ENCODE results near the gene TAX1BP3. TPM values are rescaled to one million over a fixed set of nuclear protein-coding genes. Genes with fewer than 3 reads are reported as not detected.

Gene TAX1BP3
- total and polyA plus RNA-seq, 9 of the 15 experiments (the other 6 are each of a cell fraction or from before 2014, with no cell fraction given): 0.99 to 14.5 (median 6.2) TPM

GRCh38 chr17:3667366-3668278, 756 bp downstream of the TAX1BP3 start (continued):
- no peak for TF ChIP-seq POLR2H (tag; IDR thresholded peaks at IDR 0.05; ENCODE audit: low read depth)
- TF ChIP-seq, protein P1, sequence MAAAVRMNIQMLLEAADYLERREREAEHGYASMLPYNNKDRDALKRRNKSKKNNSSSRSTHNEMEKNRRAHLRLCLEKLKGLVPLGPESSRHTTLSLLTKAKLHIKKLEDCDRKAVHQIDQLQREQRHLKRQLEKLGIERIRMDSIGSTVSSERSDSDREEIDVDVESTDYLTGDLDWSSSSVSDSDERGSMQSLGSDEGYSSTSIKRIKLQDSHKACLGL (CRISPR knock-in tag; IDR thresholded peaks at IDR 0.05; ENCODE audit: borderline replicate concordance, poor library complexity, severe bottlenecking): no peak
- no peak for TF ChIP-seq DNMT1 (IDR thresholded peaks at IDR 0.05)
- no peak for TF ChIP-seq ESRRA (IDR thresholded peaks at IDR 0.05; ENCODE audit: borderline replicate concordance, low read depth)
- TF ChIP-seq ZNF274 (IDR thresholded peaks at IDR 0.05; ENCODE audit: borderline replicate concordance, low read depth, low read length): no peak
- TF ChIP-seq, protein P2, sequence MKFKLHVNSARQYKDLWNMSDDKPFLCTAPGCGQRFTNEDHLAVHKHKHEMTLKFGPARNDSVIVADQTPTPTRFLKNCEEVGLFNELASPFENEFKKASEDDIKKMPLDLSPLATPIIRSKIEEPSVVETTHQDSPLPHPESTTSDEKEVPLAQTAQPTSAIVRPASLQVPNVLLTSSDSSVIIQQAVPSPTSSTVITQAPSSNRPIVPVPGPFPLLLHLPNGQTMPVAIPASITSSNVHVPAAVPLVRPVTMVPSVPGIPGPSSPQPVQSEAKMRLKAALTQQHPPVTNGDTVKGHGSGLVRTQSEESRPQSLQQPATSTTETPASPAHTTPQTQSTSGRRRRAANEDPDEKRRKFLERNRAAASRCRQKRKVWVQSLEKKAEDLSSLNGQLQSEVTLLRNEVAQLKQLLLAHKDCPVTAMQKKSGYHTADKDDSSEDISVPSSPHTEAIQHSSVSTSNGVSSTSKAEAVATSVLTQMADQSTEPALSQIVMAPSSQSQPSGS (CRISPR knock-in tag; IDR thresholded peaks at IDR 0.05): no peak
- TF ChIP-seq NFRKB (IDR thresholded peaks at IDR 0.05; ENCODE audit: low read depth): no peak
- TF ChIP-seq ZNF551 (CRISPR knock-in tag; IDR thresholded peaks at IDR 0.05): no peak
- no peak for TF ChIP-seq KLF13 (tag; IDR thresholded peaks at IDR 0.05; ENCODE audit: borderline replicate concordance, low read depth)
- no peak for TF ChIP-seq ZNF584 (CRISPR knock-in tag; IDR thresholded peaks at IDR 0.05; ENCODE audit: low read depth)
- TF ChIP-seq SMARCC2 (IDR thresholded peaks at IDR 0.05; ENCODE audit: low read depth): no peak
- no peak for TF ChIP-seq GABPB1 (CRISPR knock-in tag; IDR thresholded peaks at IDR 0.05)
- TF ChIP-seq SPI1 (IDR thresholded peaks at IDR 0.05; ENCODE audit: borderline replicate concordance, low read depth, low read length): peak; percentile 45; the same call in 1 of the 2 replicates
- TF ChIP-seq ZNF311 (CRISPR knock-in tag; IDR thresholded peaks at IDR 0.05): no peak
- TF ChIP-seq, protein P3, sequence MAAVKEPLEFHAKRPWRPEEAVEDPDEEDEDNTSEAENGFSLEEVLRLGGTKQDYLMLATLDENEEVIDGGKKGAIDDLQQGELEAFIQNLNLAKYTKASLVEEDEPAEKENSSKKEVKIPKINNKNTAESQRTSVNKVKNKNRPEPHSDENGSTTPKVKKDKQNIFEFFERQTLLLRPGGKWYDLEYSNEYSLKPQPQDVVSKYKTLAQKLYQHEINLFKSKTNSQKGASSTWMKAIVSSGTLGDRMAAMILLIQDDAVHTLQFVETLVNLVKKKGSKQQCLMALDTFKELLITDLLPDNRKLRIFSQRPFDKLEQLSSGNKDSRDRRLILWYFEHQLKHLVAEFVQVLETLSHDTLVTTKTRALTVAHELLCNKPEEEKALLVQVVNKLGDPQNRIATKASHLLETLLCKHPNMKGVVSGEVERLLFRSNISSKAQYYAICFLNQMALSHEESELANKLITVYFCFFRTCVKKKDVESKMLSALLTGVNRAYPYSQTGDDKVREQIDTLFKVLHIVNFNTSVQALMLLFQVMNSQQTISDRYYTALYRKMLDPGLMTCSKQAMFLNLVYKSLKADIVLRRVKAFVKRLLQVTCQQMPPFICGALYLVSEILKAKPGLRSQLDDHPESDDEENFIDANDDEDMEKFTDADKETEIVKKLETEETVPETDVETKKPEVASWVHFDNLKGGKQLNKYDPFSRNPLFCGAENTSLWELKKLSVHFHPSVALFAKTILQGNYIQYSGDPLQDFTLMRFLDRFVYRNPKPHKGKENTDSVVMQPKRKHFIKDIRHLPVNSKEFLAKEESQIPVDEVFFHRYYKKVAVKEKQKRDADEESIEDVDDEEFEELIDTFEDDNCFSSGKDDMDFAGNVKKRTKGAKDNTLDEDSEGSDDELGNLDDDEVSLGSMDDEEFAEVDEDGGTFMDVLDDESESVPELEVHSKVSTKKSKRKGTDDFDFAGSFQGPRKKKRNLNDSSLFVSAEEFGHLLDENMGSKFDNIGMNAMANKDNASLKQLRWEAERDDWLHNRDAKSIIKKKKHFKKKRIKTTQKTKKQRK (IDR thresholded peaks at IDR 0.05; ENCODE audit: borderline replicate concordance, low read depth, low read length): no peak
- 0 out of 2 replicates have a peak, but pooled peaks have one; percentile 44 for TF ChIP-seq CREM (IDR thresholded peaks at IDR 0.05; ENCODE audit: low read depth)
- TF ChIP-seq RBFOX2 (IDR thresholded peaks at IDR 0.05; ENCODE audit: low read depth, low read length): no peak
- TF ChIP-seq MCM3 (IDR thresholded peaks at IDR 0.05): no peak
- TF ChIP-seq PTTG1 (tag; IDR thresholded peaks at IDR 0.05; ENCODE audit: low read depth): no peak
- TF ChIP-seq ZNF408 (CRISPR knock-in tag; IDR thresholded peaks at IDR 0.05; ENCODE audit: low read depth): no peak
- TF ChIP-seq RBM14 (IDR thresholded peaks at IDR 0.05; ENCODE audit: borderline replicate concordance, insufficient read depth, low read depth, low read length): no peak
- no peak for TF ChIP-seq BRD4 (IDR thresholded peaks at IDR 0.05)

Measured in K562 (cell line).